GM21529 (cell line): ENCODE data around the gene RERE.
"Not testable (repeated sequence)": the region's sequence is repeated elsewhere in the genome, so short reads cannot be mapped to it uniquely, and the experiment has no call there.

Experiments
- ATAC-seq: cut with Tn5 transposase; IDR thresholded peaks from one replicate; pipeline ENCODE4 v1.9.1; 2021; ENCODE audit not compliant: unreplicated experiment

The RERE gene

DNA sequence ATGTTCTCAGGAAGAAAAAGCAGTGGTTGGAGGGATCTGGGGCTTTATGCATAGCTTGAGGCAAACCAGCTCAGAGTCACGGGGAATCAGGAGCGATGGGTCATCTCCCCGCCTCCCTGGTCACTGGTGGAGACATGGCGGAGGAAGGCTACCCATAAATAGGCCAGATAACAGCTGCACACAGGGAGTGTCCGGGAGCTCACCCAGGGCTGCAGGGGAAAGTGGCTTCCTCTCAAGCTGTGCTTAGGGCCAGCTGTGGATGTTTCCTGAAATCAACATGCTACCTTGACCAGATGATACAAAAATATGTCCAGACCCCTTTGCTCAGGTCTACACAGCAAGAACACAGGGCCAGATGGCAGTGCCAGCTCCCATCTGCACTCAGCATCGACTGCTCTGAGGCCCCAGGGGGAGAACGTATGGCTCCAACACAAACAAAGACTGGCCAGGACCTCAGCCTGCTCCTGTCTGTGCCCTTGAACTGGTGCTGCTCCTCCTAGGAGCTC is 27.1 kb upstream of the RERE start:
- ATAC-seq: no peak

DNA sequence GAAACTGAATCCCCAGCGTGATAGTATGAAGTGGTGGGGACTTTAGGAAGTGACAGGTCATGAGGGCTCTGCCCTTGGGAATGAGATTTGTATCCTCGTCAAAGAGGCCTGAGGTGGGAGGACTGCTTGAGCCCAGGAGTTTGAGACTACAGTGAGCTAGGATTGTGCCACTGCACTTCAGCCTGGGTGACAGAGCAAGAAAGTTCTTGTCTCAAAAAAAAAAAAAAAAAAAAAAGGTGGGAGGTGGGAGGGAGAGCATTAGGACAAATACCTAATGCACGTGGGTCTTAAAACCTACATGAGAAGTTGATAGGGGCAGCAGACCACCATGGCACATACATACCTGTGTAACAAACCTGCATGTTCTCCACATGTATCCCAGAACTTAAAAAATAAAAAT is 24.0 kb upstream of the RERE start:
- no peak for ATAC-seq

DNA sequence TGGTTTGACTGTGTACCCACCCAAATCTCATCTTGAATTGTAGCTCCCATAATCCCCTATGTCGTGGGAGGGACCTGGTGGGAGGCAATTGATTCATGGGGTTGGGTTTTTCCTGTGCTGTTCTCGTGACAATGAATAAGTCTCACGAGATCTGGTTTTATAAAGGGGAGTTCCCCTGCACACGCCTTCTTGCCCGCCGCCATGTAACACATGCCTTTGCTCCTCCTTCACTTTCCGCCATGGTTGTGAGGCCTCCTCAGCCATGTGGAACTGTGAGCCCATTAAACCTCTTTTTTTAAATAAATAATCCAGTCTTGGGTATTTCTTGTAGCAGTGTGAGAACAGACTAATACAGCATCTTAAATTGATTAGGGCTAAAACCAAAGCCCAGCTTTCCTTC is 22.6 kb upstream of the RERE start:
- no peak for ATAC-seq

DNA sequence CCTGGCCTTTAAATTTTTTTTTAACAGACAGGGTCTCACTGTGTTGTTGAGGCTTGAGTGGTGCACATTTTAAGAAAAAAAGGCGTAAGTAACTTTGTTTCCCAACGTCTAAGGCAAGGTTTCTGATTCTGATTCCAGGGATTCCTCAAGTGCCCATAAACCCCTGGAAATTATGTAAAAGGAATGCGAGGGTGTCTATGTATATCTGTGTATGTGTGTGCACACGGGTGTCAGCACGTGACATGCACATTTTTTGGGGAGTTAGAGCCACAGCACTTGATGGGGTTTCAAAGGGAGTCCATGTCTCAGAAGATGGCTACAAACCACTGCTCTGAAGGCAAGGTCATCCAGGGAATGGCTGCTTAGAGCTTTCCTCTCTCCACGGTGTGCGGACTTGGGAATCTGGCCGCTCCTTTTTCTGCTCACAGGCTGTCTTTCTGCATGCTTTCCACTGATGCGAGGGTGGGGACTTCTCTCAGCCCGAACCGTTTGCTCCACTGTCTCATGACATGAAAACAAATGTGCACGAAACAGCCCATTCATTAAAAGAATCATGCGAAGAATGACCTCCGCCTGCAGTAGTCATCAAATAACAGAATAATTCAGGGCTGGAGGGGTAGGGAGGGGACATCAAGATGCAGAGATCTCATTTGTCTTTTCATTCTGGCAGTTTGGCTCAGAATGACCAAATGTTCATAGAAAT is 18.7 kb upstream of the RERE start:
- ATAC-seq: no peak

DNA sequence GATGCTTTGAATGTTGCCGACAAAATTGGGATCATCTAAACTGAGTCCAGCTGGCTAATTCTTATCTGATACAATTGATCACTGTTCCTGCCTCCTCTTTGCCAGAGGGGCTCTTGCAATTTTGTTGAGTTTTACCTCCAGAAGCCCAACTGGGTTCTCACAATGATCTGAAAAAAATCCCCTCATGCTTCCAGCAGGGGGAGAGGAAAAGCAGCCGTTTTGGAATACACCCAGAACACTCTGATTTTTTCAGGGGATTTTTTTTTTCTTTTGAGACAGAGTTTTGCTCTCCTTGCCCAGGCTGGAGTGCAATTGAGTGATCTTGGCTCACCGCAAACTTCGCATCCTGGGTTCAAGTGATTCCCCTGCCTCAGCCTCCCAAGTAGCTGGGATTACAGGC is 13.9 kb upstream of the RERE start:
- no peak for ATAC-seq

DNA sequence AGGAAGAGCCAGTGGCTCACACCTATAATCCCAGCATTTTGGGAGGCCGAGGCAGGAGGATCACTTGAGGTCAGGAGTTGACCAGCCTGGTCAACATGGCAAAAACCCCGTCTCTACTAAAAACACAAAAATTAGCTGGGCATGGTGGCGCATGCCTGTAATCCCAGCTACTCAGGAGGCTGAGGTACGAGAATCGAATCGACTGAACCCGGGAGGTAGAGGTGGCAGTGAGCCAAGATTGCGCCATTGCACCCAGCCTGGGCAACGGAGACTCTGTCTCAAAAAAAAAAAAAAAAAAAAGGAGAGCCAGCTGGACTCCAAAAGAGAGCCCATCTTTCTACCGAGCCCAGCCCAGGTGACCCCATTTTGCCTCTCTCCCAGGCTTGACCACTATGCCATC is 13.3 kb upstream of the RERE start:
- ATAC-seq: not testable (repeated sequence)

DNA sequence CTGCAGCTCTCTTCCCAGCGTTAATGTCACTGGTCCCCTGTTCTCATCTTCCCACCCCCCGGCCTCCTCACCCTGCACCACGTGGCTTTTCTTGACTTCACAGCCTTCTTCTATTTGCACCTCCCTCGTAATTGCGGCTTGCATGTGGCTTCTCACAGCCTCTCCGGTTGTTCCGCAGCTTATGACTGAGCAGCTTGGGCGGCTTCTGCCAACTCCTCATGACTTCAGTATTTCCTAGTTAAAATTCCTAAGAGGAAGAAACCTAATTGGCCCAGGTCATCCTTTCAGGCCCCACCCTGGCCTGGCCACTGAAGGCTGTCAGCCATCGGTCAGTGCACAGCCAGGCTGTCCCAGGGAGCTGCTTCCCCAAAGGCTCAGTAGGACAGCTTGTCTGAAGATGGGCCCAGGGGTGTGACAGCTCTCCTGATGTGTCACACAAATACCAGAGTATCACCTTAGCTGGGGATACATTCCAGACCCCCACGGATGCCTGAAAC is 8.6 kb upstream of the RERE start:
- ATAC-seq: no peak

DNA sequence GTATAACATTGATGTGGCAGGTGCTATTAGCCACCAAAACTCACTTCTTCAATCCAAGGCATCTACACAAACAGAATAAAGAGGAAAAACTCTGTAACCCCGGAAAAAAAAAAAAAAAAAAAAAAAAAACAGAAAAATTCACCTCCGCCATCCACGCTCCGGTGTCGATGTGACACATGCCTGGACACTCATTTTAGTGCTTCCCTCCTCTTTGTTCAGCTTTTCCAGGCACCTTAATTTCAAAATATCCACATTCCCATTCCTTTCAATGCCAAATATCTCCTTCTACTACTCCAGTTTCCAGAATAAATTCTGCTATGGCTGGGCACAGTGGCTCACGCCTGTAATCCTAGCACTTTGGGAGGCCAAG is 5.8 kb upstream of the RERE start:
- no peak for ATAC-seq

DNA sequence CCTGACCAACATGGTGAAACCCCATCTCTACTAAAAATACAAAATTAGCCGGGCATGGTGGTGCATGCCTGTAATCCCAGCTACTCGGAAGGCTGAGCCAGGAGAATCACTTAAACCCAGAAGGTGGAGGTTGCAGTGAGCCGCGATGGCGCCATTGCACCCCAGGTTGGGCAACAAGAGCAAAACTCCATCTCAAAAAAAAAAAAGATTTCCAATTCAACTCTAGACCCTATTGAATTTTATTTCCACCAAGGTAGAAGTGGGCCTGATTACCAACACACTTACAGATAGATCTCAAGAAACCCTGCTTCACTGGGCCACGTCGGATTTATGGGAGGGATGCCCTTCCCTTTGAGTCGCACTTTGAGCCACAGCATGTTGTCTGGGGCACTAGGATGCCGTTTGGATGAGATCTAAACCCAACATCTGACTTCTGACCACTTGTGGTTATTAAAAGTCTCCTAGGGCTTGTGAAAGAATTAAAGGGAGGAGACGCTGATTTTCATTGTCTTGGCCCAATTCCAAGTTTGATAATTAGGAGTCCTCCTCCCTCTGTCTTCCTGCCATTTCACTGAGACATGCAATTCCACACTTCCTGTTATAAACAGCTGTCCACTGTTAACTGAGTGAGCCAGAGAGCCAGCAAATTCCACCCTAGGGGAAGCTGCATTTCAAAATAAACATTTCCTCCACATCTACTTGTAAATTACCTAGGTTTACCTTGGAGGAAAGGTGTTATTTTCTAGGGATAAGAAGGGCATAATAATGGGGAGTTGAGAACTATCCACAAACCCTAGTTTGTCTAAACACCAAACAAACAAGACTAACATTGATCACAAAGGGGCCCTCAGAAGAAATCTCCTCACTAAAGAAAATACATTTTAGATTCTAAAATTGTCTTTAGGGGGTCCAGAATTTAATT is 5.2 kb upstream of the RERE start:
- ATAC-seq: no peak

DNA sequence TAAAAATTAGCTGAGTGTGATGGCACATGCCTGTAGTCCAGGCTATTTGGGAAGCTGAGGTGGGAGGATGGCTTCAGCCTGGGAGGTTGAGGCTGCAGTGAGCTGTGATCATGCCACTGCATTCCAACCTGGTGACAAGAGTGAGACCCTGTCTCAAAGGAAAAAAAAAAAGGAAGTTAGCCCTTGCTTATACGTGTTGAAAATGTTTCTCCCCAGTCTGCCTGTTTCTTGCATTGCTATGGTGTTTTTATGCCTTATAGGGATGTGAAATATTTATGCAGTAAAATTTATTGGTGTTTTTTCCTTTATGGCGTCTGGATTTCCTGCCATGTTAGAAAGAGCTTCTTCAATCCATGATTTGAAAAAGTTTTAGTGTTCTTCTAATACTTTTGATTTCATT is 3.6 kb upstream of the RERE start:
- ATAC-seq: no peak

DNA sequence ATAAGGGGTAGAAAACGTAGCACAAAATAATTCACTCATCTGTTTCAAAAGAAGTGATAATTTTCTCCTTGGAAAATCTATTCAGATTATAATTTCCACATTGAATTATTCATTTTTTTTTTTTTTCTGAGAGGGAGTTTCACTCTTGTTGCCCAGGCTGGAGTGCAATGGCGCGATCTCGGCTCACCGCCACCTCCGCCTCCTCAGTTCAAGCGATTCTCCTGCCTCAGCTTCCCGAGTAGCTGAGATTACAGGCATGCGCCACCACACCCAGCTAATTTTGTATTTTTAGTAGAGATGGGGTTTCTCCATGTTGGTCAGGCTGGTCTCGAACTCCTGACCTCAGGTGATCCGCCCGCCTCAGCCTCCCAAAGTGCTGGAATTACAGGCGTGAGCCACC is 1.3 kb upstream of the RERE start:
- not testable (repeated sequence) for ATAC-seq

DNA sequence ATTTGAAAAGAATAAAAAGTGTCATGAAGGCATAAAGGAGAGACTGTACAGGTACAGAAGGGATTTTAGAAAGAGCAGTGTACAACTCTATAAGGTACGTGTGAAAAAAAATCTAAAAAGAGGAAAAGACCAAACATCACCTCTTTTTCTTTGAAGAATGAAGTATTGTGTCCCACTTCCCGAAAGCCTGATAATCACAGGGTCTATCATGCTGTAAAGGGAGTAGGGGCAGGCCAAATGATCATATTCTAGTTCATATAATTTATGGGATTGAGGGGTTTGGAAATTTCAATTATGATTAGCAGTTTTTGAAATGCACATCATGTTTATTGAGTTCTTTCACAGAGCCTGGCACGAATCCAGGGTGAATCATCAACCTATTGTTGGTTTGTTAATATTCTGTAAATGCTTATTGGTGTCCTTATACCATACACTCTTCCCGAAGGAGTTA is 910 bp upstream of the RERE start:
- ATAC-seq: peak; percentile 2

DNA sequence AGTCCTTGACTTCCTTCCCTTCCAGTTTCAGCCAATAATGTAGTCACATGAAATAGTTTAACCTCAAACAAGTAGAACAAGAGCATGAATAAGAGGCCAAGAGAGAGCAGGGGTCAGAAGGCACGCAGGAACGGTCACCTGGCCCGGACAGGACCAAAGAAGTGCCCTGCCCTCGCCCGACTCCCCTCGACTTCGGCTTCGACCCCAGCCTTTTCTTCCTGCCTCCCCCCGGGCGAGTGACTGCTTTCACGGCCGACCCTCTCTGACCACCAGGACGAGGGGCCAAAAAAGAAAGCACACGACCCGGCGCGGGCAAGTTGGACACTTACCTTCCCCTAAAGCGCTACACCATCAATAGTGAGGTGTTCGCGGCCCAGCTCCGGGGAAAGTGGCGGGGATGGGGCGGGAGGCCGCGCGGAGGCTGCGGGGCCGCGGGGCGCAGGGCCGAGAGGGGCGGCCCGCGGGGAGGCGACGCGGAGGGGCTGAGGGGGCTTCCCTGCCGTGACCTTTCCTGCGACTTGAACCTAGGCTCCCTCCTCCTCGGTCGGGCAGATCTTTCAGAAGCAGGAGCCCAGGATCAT is 519 bp downstream of the RERE start:
- ATAC-seq: peak; percentile 26

DNA sequence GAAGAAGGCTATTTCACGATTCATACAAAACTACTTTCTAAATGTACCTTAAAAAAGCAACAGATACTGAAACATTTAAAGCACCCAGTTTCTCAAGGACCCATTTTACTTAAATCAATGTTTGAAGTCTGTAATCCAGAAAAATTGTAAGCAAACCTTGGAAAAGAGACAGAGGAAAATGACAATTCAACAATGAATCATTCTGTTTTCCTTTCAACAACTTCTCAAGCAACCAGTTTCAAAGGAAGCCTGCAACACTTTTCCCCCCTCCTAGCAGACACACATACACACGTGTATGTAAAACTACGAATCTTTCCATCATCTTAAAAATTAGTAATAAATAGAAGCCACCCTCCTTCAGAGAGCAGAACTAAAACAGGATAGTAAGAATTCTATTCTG is 1.2 kb downstream of the RERE start:
- peak; percentile 4 for ATAC-seq

DNA sequence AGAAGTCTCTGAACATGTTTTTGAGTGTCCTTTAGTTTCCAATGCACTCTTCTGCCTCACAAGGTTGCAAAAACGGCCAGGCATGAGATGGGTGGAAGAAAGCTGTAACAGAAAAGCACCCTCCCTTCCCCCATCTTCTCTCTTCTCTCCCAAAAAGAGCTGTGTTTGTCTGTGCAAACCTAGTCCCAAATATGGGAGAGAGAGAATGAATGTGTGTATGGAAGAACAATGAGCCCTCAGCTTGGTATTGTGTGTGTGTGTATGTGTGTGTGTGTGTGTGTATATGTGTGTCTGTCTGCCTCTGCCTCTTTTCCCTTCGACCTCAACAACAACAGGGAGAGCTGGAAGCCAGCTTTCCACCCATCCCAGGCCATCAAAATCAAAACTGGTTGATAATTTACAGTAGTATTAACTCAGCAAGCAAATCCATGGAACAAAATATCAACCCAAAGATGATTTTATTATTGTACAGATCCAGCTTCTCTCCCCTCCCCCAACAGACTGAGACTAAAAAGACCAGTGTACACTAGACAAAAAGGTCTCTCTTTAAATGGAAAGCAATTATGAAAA is 1.8 kb downstream of the RERE start:
- no peak for ATAC-seq

DNA sequence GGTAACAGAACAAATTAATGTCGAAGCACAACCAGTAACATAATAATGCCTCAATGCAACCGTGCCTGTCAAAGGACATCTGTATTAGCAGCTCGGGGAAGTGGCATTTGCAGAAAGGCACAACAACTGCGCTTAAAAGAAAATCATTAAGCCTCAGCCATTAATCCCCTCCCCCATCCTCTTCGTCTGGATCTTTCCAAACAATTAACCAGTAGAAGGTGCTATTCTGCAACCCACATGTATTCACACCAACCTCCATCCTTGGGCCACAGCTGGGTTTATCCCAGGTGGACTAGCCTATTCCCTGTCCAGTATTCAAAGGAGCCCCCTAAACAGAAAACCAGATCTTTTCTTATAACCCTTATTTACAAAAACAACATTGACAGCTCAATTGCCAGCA is 2.6 kb downstream of the RERE start:
- ATAC-seq: no peak

DNA sequence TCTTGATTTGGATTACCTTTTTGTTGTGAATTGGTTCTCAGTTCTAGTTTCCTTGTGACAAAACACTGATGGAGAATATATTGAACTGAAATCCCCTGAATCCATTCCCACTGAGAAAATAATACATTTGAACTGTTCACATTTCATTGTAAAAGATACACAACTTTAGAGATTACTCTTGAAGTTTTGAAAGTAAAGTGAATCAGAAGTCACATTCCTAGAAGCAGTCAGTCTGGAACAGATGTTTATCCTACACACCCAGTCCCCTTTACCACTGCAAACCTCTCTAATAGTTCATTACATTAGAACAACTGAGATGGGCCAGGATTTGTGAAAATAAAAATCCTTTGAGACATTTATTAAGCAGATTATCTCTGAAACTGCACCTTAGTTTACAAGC is 3.4 kb downstream of the RERE start:
- ATAC-seq: no peak

DNA sequence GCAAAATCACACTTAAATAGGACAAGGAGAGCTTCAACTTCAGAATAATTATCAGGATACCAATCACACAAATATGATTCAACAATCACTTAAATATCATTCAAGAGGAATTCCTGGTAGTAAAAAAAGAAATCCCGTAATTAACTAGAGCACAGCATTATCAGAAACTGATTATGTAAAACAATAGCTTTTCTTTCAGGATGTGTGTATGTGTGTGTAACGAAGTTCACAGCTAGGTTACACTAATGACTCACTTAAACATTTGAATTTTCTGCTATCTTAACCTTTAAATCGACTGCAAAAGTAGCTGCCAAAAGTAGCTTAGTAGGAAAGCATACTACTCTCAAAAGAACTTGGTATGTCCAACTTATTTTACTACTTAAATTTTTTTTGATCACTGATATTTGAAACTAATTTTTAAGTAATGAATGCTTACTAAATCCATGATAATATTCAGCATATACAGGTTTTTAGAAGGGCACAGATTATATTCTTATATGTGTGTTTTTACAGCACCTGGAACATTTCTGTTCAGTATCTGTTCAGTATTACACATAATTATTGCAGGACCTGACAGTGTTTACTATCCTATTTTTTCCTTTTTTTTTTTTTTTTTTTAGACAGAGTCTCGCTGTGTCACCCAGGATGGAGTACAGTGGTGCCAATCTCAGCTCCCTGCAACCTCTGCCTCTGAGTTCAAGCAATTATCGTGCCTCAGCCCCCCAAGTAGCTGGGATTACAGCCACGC is 4.2 kb downstream of the RERE start:
- no peak for ATAC-seq

DNA sequence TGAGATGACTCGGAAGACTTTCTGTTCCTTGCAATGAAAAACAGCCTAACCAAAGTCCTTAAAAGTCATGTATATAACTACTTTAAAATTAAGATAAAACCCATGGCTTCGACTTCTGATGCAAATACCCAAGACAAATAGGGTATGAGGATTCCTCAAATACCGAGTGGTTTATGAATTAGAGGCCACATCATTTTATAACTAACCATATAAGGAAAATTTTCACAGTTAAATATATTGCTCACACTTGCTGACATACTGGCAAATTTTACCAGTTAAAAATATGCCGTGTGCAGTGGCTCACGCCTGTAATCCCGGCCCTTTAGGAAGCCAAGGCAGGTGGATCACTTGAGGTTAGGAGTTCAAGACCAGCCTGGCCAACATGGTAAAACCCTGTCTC is 5.4 kb downstream of the RERE start:
- no peak for ATAC-seq

DNA sequence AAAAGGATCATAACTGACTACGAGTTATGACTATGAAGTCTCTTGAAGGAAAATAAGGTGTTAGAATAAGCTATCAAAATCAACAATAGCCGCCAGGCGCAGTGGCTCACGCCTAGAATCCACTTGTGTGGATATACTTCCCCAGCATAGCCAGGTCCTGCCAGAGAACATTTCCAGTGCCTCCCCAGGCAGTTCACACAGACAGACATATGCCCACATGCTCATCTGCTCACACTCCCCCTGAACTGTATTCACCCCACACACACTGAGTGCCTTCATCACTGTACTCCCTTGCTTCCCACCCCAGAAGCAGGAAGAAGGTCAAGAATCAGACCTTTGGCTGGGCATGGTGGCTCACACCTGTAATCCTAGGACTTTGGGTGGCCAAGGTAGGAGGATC is 6.5 kb downstream of the RERE start:
- no peak for ATAC-seq

DNA sequence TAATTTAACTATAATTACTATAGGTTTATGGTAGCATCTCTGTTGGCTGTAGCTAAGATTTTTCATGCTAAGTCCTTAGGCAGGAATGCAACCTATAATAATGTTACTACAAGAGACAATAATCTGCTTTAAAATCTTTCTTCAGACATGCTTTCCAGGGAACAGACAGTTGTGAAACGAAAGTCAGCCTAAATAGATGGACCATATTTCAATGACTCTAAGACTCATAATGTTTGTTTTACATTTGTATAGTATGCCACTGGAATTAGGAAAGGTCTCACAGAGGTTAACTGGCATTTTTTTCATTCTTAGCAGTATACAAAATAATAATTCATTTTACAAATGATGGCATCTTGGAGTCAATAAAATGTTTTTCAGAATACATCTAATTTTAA is 8.1 kb downstream of the RERE start:
- no peak for ATAC-seq
